PC-3 (cell line): ENCODE data around the gene SCAP. TPM values are rescaled to one million over a fixed set of nuclear protein-coding genes. Genes with fewer than 3 reads are reported as not detected.

Experiments
- ATAC-seq: fragments of 200-7000 bp; cut with Tn5 transposase; 2 replicates; pipeline ENCODE4 v1.9.1; 2020; ENCODE audit warnings: mild to moderate bottlenecking, moderate library complexity
- BruUV-seq: library from RNA; stranded (reverse); fragments of 400-500 nt; replicated peaks from 2 replicates; lab custom pipeline; 2021; lab: Mats Ljungman, UMichigan
- CTCF ChIA-PET: fragments of 300-600 bp; sonication (Branson Sonifier 250); formaldehyde crosslinking; loops from one replicate; lab custom pipeline; 2022; ENCODE audit warnings: antibody characterized with exemption; lab: Charles Lee
- POLR2A ChIA-PET: fragments of 300-600 bp; sonication (Branson Sonifier 250); formaldehyde crosslinking; loops from one replicate; lab custom pipeline; 2022; ENCODE audit warnings: antibody characterized with exemption; ENCODE audit not compliant: unreplicated experiment; lab: Charles Lee
- DNase-seq: peaks from one replicate; pipeline ENCODE4 v3.0.0-alpha.2; 2015
- H2AFZ ChIP-seq: fragments of 300-600 bp; sonication (generic); 2 replicates; pipeline ENCODE4 v1.6.0; 2016; ENCODE audit warnings: antibody characterized with exemption, low read length
- H3F3A ChIP-seq: fragments of 300-600 bp; sonication (generic); one replicate; pipeline ENCODE4 v1.6.0; 2017; ENCODE audit warnings: antibody characterized with exemption, low read length, control low read depth, mild to moderate bottlenecking; ENCODE audit not compliant: unreplicated experiment
- H3K27ac ChIP-seq: fragments of 300-600 bp; sonication (generic); 2 replicates; pipeline ENCODE4 v1.5.1; 2016; ENCODE audit warnings: mild to moderate bottlenecking, low read length
- H3K27me3 ChIP-seq: fragments of 300-600 bp; sonication (generic); 2 replicates; pipeline ENCODE4 v1.6.1; 2016; ENCODE audit warnings: low read length, mixed read lengths
- H3K36me3 ChIP-seq: fragments of 300-600 bp; sonication (generic); 2 replicates; pipeline ENCODE4 v1.6.1; 2016; ENCODE audit warnings: low read depth, mixed run types, low read length, mixed read lengths
- H3K4me1 ChIP-seq: fragments of 300-600 bp; sonication (generic); 2 replicates; pipeline ENCODE4 v1.5.1; 2016; ENCODE audit warnings: low read length; ENCODE audit not compliant: insufficient read depth
- H3K4me2 ChIP-seq: fragments of 300-600 bp; sonication (generic); 2 replicates; pipeline ENCODE4 v1.6.0; 2016; ENCODE audit warnings: low read length
- H3K4me3 ChIP-seq: fragments of 300-600 bp; sonication (generic); 2 replicates; pipeline ENCODE4 v1.5.1; 2016; ENCODE audit warnings: mild to moderate bottlenecking, low read length, mixed read lengths
- H3K79me2 ChIP-seq: fragments of 300-600 bp; sonication (generic); 2 replicates; pipeline ENCODE4 v1.6.1; 2017; ENCODE audit warnings: low read length, mixed read lengths
- H3K9ac ChIP-seq: fragments of 300-600 bp; sonication (generic); 2 replicates; pipeline ENCODE4 v1.6.0; 2016; ENCODE audit warnings: mild to moderate bottlenecking, low read length
- H3K9me2 ChIP-seq: fragments of 300-600 bp; sonication (generic); replicated peaks from 2 replicates; pipeline ENCODE4 v1.6.1; 2016; ENCODE audit warnings: mixed run types, low read length, mixed read lengths
- H3K9me3 ChIP-seq: fragments of 300-600 bp; sonication (generic); 2 replicates; pipeline ENCODE4 v1.6.1; 2016; ENCODE audit warnings: low read length, mixed read lengths
- H4K20me1 ChIP-seq: fragments of 300-600 bp; sonication (generic); 2 replicates; pipeline ENCODE4 v1.6.1; 2016; ENCODE audit warnings: low read length, mixed read lengths
- CTCF ChIP-seq: fragments of 300-600 bp; sonication (generic); conservative IDR thresholded peaks from 2 replicates; pipeline ENCODE4 v1.5.1; 2017; ENCODE audit warnings: antibody characterized with exemption, low read depth, mild to moderate bottlenecking, low read length
- EZH2 ChIP-seq: fragments of 300-600 bp; sonication (generic); IDR thresholded peaks from one replicate; pipeline ENCODE4 v1.6.1; 2017; ENCODE audit warnings: antibody characterized with exemption, mild to moderate bottlenecking, low read length; ENCODE audit not compliant: unreplicated experiment
- EZH2phosphoT487 ChIP-seq: fragments of 300-600 bp; sonication (generic); IDR thresholded peaks from 2 replicates; pipeline ENCODE4 v1.6.1; 2018; ENCODE audit warnings: mild to moderate bottlenecking, antibody characterized with exemption, low read length, borderline replicate concordance
- intact Hi-C: fragments of 100-400 bp; cut with micrococcal nuclease; formaldehyde crosslinking; loops from 2 replicates; pipeline ENCODE4 v1.9.0; 2023
- total RNA-seq: library from RNA; depleted of rRNA; stranded (reverse); fragments of >200 nt; gene quantifications from 2 replicates; pipeline ENCODE4 v1.2.3, GENCODE V29; 2014

The SCAP gene
- total RNA-seq, 1 experiment from 2014 or later: 84.7 TPM

- CTCF ChIA-PET: interaction anchor here (0.6 to 1.0 kb wide), 2 partner anchors 11 to 38 kb away, joined by 3 to 10 read pairs; no protein-coding TSS in a partner anchor
- ATAC-seq: no peak
- Histone ChIP-seq H3K79me2 (no peaks in the 10 kb centered on the region), H3K9me3 (no peaks in the 10 kb centered on the region), H4K20me1 (no peaks in the 10 kb centered on the region), H3K4me2 (no peak overlapping the region), H3K9me2 (no peaks in the 10 kb centered on the region), H3K4me3 (no peak overlapping the region), H2AFZ (no peak overlapping the region), H3K36me3 (peaks cover 46% of the 10 kb centered on the region), H3K27me3 (no peaks in the 10 kb centered on the region), H3F3A (no peaks in the 10 kb centered on the region), H3K9ac (no peak overlapping the region), H3K27ac (no peak overlapping the region), H3K4me1 (no peaks in the 10 kb centered on the region)
- no peak for TF ChIP-seq EZH2phosphoT487
- no peak for TF ChIP-seq CTCF
- TF ChIP-seq EZH2: no peak
- POLR2A ChIA-PET: no interaction called here
- intact Hi-C loops: no loop called here
- BruUV-seq: no TSS peak
- DNase-seq: no peak
Measured at GRCh38 chr3:47409688-47410416, 65.9 kb downstream of the SCAP start.

GRCh38 chr3:47409284-47409683 lies 66.5 kb downstream of the SCAP start:
- Histone ChIP-seq H3F3A (no peaks in the 10 kb centered on the region), H3K9me2 (no peaks in the 10 kb centered on the region), H4K20me1 (no peaks in the 10 kb centered on the region), H3K9ac (no peak overlapping the region), H3K27me3 (no peaks in the 10 kb centered on the region), H3K9me3 (no peaks in the 10 kb centered on the region), H3K36me3 (peaks cover 45% of the 10 kb centered on the region), H3K79me2 (peaks cover 4% of the 10 kb centered on the region; the same call in 1 of the 2 replicates), H2AFZ (no peak overlapping the region), H3K4me2 (no peak overlapping the region), H3K4me3 (no peak overlapping the region), H3K4me1 (no peaks in the 10 kb centered on the region), H3K27ac (no peak overlapping the region)
- BruUV-seq: no TSS peak
- CTCF ChIA-PET: interaction anchor here (0.6 to 1.0 kb wide), 2 partner anchors 12 to 38 kb away, joined by 3 to 10 read pairs; no protein-coding TSS in a partner anchor
- DNase-seq (no peak), ATAC-seq (no peak)
- POLR2A ChIA-PET: no interaction called here
- TF ChIP-seq CTCF (no peak), EZH2 (no peak), EZH2phosphoT487 (no peak)
- intact Hi-C loops: no loop called here

GRCh38 chr3:47408839-47409229 lies 66.9 kb downstream of the SCAP start:
- no peak overlapping the region for H2AFZ ChIP-seq
- no peaks in the 10 kb centered on the region for H4K20me1 ChIP-seq
- no peak overlapping the region for H3K27ac ChIP-seq
- DNase-seq (no peak), ATAC-seq (no peak)
- H3K4me2 ChIP-seq: no peak overlapping the region
- H3K4me3 ChIP-seq: no peak overlapping the region
- H3K79me2 ChIP-seq: peaks cover 4% of the 10 kb centered on the region; the same call in 1 of the 2 replicates
- TSS peak; percentile 15 for BruUV-seq
- TF ChIP-seq EZH2phosphoT487: no peak
- TF ChIP-seq EZH2: no peak
- no peak for TF ChIP-seq CTCF
- no peak overlapping the region for H3K9ac ChIP-seq
- no peaks in the 10 kb centered on the region for H3K4me1 ChIP-seq
- intact Hi-C loops: no loop called here
- H3F3A ChIP-seq: no peaks in the 10 kb centered on the region
- ChIA-PET CTCF (interaction anchor here (1.0 kb wide), 1 partner anchor 12 kb away, joined by 3 read pairs; no protein-coding TSS in a partner anchor), POLR2A (no interaction called here)
- no peaks in the 10 kb centered on the region for H3K9me3 ChIP-seq
- H3K9me2 ChIP-seq: no peaks in the 10 kb centered on the region
- no peaks in the 10 kb centered on the region for H3K27me3 ChIP-seq
- H3K36me3 ChIP-seq: peaks cover 41% of the 10 kb centered on the region
